NB4 (cell line): ENCODE measurements around the gene CEP135.

Experiments used
- CTCF ChIP-seq: IDR thresholded peaks from one replicate; pipeline ENCODE4 v1.5.1; 2012; ENCODE audit warnings: low read depth, low read length
- MYC ChIP-seq: IDR thresholded peaks from 2 replicates; pipeline ENCODE4 v1.6.1; 2011; ENCODE audit warnings: low read depth, low read length
- POLR2A ChIP-seq: IDR thresholded peaks from 2 replicates; pipeline ENCODE4 v1.6.1; 2011; ENCODE audit warnings: mild to moderate bottlenecking; ENCODE audit not compliant: insufficient read length; ENCODE audit errors: extremely low read depth
- TF ChIP-seq, protein P1 (sequence below): IDR thresholded peaks from 2 replicates; pipeline ENCODE4 v1.6.1; 2011; ENCODE audit warnings: low read depth, low read length

- TF ChIP-seq CTCF (no peak), POLR2A (no peak), MYC (no peak)
- TF ChIP-seq, protein P1, sequence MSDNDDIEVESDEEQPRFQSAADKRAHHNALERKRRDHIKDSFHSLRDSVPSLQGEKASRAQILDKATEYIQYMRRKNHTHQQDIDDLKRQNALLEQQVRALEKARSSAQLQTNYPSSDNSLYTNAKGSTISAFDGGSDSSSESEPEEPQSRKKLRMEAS: no peak
Measured at GRCh38 chr4:56052481-56052880, 103.7 kb downstream of the CEP135 start.
